ENCODE results near the gene FOXD3.

GRCh38 chr1:63274979-63275378 lies 47.4 kb upstream of the FOXD3 start:
- TF ChIP-seq CTCF (IDR thresholded peaks at IDR 0.05; ENCODE audit: low read length), result no peak
- no peak for TF ChIP-seq EZH2 (optimal IDR thresholded peaks at IDR 0.05; ENCODE audit: low read depth, low read length)
- no peak for TF ChIP-seq EZH2phosphoT487 (IDR thresholded peaks at IDR 0.05; ENCODE audit: low read length)

Measured in MM.1S (cell line).